Right kidney (tissue), 1 donor: ENCODE measurements around the gene CAP1.

Experiments
- DNase-seq: peaks from one replicate; pipeline ENCODE4 v3.0.0-alpha.2; 2016

Gene CAP1

DNA sequence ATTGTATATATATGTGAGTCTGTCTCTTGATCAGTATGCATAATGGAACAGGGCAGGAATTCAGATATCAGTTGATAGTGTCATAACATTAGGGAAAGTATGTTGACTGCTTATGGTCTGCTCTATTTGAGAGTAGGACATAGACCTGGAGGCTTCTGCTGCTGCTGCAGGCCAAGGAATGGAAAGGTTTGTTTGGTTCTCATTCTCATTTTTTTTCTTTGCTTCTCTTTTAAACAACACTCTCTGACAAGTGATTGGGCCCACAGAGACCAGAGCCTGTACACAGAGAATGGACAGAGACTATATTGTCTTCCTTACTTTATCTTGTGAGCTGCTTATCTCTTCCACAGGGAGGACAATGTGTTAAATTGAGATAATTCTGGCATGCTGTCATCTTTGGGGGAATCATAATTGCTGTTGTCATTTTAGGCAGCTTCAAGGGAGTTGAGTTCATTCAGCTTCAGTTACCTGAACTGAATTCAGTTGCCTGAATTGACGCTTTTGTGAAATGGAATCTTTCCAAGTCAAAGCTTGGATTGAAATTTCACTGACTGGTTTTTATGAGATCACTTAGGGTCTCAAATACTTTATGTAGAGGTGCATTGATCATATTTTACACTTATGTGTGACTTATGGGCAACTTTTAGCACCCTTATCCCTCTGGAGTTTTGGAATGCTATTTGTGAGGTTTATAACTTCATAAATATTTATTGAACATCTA is 16.9 kb downstream of the CAP1 start:
- DNase-seq: no peak

DNA sequence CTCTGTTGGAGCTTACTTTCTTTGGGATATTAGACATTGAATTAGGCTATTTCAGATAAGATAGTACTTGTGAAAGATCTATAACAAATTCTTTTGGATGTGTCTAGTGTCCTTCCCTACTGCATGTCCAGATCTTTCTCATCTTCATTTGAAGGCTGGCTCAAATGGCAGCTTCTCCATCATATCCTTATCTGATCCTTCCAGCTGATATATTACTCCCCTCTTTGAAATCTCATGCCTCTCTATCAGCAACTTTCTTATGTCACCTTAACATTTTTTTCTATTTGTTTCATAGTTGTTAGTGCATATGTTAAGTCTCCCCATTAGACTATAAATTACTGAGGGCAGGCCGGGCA is 17.5 kb downstream of the CAP1 start:
- no peak for DNase-seq

- DNase-seq: no peak
These were observed 18.2 kb downstream of the CAP1 start for GRCh38 chr1:40058453-40059337.

DNA sequence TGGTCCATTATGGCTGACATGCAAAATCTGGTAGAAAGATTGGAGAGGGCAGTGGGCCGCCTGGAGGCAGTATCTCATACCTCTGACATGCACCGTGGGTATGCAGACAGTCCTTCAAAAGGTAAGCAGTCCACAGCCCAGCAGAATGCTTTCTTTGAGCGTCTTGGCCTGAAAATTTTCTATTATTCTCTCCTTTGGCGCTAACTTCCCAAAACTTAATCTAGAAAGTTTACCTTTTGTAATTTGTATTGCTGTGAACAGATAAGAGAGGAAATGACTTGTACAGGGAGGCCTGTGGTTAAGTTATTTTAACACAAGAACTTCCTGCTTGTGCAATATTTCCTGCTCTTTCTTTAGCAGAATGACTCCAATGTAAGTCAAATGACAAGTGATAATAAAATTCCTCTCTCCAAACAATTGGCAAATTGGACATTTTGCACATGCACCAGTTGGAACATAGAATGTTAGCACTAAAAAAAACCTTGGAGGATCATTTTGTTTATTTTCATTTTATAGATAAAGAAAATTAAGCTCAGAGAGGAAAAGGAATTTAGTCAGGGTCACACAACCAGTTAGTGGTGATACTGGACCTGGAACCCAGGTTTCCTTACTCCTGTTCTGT is 18.9 kb downstream of the CAP1 start:
- no peak for DNase-seq

DNA sequence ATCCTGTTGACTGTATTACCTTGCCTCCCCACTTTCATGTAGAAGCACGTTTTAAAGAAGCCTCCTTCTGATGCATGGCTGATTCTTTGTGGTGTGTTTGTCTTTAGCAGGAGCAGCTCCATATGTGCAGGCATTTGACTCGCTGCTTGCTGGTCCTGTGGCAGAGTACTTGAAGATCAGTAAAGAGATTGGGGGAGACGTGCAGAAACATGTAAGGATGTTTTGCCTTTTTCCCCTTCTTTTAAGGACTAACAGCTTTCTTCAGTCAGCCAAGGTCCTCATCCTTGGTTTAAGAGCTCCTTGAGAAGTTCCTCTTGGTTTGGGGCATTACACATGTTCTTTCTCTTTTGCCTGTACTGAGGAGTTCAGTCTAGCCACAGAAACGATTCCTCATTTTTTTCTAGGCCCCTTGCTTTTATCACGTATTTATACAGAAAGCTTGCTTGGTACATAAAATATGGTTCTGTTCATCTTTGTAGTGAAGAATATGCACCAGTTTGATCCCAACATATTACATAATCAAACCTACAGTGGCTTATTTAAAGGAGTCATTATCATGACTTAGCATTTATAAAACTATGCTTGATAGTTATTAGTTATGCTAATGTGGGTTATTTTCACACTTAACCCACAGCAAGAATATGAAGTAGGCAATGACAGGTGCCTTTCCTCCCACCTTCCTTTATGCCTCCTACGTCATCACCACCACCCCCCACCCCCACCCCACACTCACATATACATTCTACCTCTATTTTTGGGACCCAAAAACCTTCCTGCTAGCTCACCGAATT is 19.6 kb downstream of the CAP1 start:
- DNase-seq: no peak

GRCh38 chr1:40064797-40065499 is 24.4 kb downstream of the CAP1 start:
- DNase-seq: no peak

DNA sequence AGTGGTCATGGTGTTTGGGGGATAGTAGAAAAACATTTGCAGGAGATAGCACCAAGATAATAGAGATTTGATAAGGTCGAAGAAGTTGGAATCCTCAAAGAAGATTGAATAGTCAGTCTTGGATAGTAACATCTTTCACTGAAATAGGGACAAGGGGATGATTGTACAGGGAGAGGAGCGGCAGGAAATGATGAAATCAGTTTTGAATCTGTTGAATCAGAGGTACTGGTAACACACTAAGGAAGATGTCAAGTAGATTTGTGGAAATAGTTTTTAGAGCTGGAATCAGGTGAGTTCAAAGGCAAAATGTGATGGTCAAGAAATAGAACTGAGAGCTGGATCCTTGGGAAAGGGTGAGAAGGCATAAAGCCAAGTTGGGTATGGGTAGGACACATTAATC is 26.5 kb downstream of the CAP1 start:
- DNase-seq: no peak

DNA sequence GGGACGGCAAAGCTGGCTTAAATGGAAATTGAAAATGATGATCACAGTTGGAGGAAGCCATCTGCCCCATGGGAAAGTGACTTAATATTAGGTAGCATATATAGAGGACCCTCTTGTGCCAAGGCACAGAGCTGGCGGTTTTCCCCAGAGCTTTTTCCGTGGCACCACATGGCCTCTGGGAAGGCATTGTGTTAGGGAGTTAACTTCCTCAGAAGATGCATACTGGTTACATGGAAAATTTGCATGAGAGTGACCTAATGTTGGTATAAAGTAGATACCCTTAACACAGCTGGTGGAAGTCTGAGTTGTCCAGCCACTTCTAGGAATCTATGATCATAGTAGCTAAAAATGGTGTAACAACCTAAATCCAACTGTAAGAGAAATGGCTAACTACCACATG is 27.3 kb downstream of the CAP1 start:
- DNase-seq: no peak

- DNase-seq: no peak
These were observed 31.6 kb downstream of the CAP1 start for GRCh38 chr1:40072142-40072541.

GRCh38 chr1:40073062-40073461 is 32.5 kb downstream of the CAP1 start:
- no peak for DNase-seq

DNA sequence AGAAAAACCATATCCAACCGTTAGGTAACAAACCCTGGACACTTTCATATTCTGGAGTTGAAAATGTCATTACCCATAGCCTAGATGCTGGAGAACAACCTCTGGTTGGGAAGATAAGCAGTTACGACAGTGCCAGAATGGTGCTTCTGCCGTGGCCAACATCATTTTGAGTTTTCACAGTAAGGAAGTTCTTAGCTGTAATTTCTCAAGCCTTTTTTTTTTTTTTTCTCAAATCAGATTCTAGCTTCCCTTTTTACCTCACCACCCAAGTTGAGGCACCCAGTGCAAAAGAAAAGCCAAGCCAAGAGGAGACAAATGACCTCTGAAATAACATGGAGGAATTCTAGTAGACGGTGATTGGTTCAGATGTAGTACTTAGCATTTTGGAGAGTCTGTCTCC is 34.7 kb downstream of the CAP1 start:
- DNase-seq: no peak

GRCh38 chr1:40076895-40077312 is 36.4 kb downstream of the CAP1 start:
- DNase-seq: no peak

DNA sequence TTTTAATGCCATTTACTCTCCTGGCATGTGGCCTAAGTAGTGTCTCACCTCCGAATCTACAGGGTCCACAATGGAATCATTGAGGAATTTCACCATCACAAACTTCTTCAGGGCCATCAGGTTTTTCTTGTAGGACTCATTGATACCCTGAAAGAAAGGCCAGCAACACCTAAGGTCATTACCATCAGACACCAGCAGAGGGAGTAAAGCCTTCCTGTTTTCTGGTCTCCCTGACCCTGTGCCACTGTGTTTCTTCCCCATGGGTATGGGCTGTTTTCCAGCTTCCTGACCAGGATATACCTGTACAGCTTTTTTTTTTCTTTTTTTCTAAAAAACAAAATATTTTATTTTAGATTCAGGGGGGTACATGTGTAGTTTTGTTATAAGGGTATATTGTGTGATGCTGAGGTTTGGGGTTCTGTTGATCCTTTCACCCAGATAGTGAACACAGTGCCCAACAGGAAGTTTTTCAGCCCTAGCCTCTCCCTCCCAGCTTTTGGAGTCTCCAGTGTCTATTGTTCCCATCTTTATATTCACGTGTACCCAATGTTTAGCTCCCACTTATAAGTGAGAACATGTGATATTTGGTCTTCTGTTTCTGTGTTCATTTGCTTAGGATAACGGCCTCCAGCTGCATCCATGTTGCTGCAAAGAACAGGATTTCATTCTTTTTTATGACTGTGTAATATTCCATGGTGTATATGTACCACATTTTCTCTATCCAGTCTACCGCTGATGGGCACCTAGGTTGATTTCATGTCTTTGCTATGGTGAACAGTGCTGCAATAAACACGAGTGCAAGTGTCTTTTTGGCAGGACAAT is 38.2 kb downstream of the CAP1 start:
- peak; percentile 18 for DNase-seq

DNA sequence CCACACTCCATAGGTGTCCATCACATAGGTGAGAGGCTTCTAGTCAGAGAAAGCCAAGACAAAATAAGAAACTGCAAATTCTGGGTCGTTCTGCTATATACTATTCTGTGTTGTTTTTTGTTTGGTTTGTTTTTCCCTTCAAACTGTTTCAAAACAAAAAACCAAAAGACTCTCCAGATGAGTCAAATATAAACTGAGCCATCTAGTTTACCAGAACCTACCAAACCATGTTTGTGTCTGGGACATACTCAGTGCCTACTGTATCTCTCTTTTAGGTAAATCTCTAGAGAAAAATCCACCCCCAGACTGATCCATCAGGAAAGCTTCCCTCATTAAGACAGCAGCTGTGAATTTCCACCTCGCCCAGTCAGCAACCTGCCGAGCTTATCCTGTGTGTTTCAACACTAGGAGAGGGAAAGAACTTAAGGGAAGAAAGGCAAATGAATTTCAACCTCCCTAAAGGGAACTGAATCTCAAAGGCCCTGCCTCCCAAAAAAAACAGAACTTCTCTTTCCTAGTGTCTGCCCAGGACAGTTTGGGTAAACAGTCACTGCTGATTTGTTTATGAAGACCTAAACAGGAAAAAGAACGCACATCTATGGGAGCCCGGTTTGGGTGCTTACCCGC is 39.4 kb downstream of the CAP1 start:
- DNase-seq: no peak

GRCh38 chr1:40081871-40082270 is 41.3 kb downstream of the CAP1 start:
- DNase-seq: no peak

GRCh38 chr1:40084750-40085149 is 44.2 kb downstream of the CAP1 start:
- DNase-seq: peak; percentile 41

GRCh38 chr1:40090652-40091355 is 50.3 kb downstream of the CAP1 start:
- DNase-seq: no peak

DNA sequence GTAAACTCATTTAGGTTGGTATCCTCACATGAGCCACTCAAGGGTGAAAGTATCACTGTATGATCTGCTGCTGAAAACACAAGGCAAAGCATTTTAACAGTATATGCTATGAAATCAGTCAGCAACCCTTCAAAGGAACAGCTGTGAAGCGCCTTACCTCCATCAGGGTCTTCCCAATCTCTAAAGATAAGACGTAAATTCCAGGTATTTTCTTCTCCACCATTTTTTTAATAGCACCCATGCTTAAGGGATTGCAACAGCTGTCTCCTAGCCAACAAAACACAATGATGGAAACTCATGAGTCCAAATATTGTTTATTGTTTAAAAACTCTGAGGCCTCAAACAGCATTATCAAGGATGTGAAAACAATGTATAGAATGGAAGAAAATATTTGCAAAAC is 51.7 kb downstream of the CAP1 start:
- DNase-seq: no peak

- no peak for DNase-seq
These were observed 52.4 kb downstream of the CAP1 start for GRCh38 chr1:40092706-40093639.
